ENCODE results near the gene LY86. TPM values are rescaled to one million over a fixed set of nuclear protein-coding genes. Genes with fewer than 3 reads are reported as not detected.

LY86 gene
- total and polyA plus RNA-seq, 2 donors (not counting 1 experiment from before 2014, with no cell fraction given), result not detected

GRCh38 chr6:6557504-6557839 is 31.0 kb upstream of the LY86 start:
- Histone ChIP-seq H4K20me1 (ENCODE audit: control insufficient read depth, extremely low read depth, insufficient read depth, low read length) (no peaks in the 10 kb centered on the region), H3K4me3 (replicated peaks in 1 of 4; ENCODE audit: control extremely low read depth in 1 of 4, insufficient read depth in 1 of 4, low read depth in 3 of 4, low read length in 4 of 4) (no peak overlapping the region), H3K79me2 (ENCODE audit: control insufficient read depth, insufficient read depth, low read length) (no peaks in the 10 kb centered on the region), H3K27me3 (ENCODE audit: control insufficient read depth, insufficient read depth, low read length) (no peaks in the 10 kb centered on the region), H2AFZ (ENCODE audit: low read length) (no peak overlapping the region), H3K4me1 (ENCODE audit: control insufficient read depth, extremely low read depth, insufficient read depth, low read length) (no peaks in the 10 kb centered on the region), H3K9ac (ENCODE audit: insufficient read depth, low read length) (no peak overlapping the region), H3K4me2 (ENCODE audit: extremely low read depth, insufficient read depth, low read length) (no peak overlapping the region), H3K27ac (ENCODE audit: insufficient read depth, low read length) (no peak overlapping the region), H3K36me3 (ENCODE audit: control insufficient read depth, insufficient read depth, low read length) (no peaks in the 10 kb centered on the region), H3K9me3 (ENCODE audit: control insufficient read depth, insufficient read depth, low read depth, low read length) (no peaks in the 10 kb centered on the region)
- TF ChIP-seq EZH2 (IDR thresholded peaks at IDR 0.05; ENCODE audit: low read length, missing control alignments), result no peak
- no peak for DNase-seq (ENCODE audit: low read depth in 2 of 2)

- Histone ChIP-seq H3K4me1 (ENCODE audit: control insufficient read depth, extremely low read depth, insufficient read depth, low read length) (no peaks in the 10 kb centered on the region), H3K9ac (ENCODE audit: insufficient read depth, low read length) (no peak overlapping the region), H3K79me2 (ENCODE audit: control insufficient read depth, insufficient read depth, low read length) (no peaks in the 10 kb centered on the region), H3K27ac (ENCODE audit: insufficient read depth, low read length) (no peak overlapping the region), H3K27me3 (ENCODE audit: control insufficient read depth, insufficient read depth, low read length) (no peaks in the 10 kb centered on the region), H4K20me1 (ENCODE audit: control insufficient read depth, extremely low read depth, insufficient read depth, low read length) (no peaks in the 10 kb centered on the region), H2AFZ (ENCODE audit: low read length) (no peak overlapping the region), H3K4me2 (ENCODE audit: extremely low read depth, insufficient read depth, low read length) (no peak overlapping the region), H3K4me3 (replicated peaks in 1 of 4; ENCODE audit: control extremely low read depth in 1 of 4, insufficient read depth in 1 of 4, low read depth in 3 of 4, low read length in 4 of 4) (no peak overlapping the region), H3K9me3 (ENCODE audit: control insufficient read depth, insufficient read depth, low read depth, low read length) (no peaks in the 10 kb centered on the region), H3K36me3 (ENCODE audit: control insufficient read depth, insufficient read depth, low read length) (no peaks in the 10 kb centered on the region)
- TF ChIP-seq EZH2 (IDR thresholded peaks at IDR 0.05; ENCODE audit: low read length, missing control alignments) (no peak), CTCF (conservative IDR thresholded peaks at IDR 0.05 in 1 of 2, IDR thresholded peaks at IDR 0.05 in 1 of 2; ENCODE audit: low read depth in 1 of 2, low read length in 2 of 2) (no peak)
- no peak for DNase-seq (ENCODE audit: low read depth in 2 of 2)
Observed at GRCh38 chr6:6557886-6558285, 30.6 kb upstream of the LY86 start.

GRCh38 chr6:6559994-6560570 is 28.4 kb upstream of the LY86 start:
- H3K27me3 ChIP-seq (ENCODE audit: control insufficient read depth, insufficient read depth, low read length), result no peaks in the 10 kb centered on the region
- no peak for DNase-seq (ENCODE audit: low read depth in 2 of 2)
- H2AFZ ChIP-seq (ENCODE audit: low read length), result no peak overlapping the region
- no peaks in the 10 kb centered on the region for H3K9me3 ChIP-seq (ENCODE audit: control insufficient read depth, insufficient read depth, low read depth, low read length)
- H3K27ac ChIP-seq (ENCODE audit: insufficient read depth, low read length), result no peak overlapping the region
- H3K4me1 ChIP-seq (ENCODE audit: control insufficient read depth, extremely low read depth, insufficient read depth, low read length), result no peaks in the 10 kb centered on the region
- no peaks in the 10 kb centered on the region for H3K79me2 ChIP-seq (ENCODE audit: control insufficient read depth, insufficient read depth, low read length)
- H3K4me3 ChIP-seq (replicated peaks in 1 of 4; ENCODE audit: control extremely low read depth in 1 of 4, insufficient read depth in 1 of 4, low read depth in 3 of 4, low read length in 4 of 4), result no peak overlapping the region
- H3K36me3 ChIP-seq (ENCODE audit: control insufficient read depth, insufficient read depth, low read length), result no peaks in the 10 kb centered on the region
- no peak overlapping the region for H3K4me2 ChIP-seq (ENCODE audit: extremely low read depth, insufficient read depth, low read length)
- no peaks in the 10 kb centered on the region for H4K20me1 ChIP-seq (ENCODE audit: control insufficient read depth, extremely low read depth, insufficient read depth, low read length)
- no peak overlapping the region for H3K9ac ChIP-seq (ENCODE audit: insufficient read depth, low read length)
- no peak for TF ChIP-seq CTCF (conservative IDR thresholded peaks at IDR 0.05 in 1 of 2, IDR thresholded peaks at IDR 0.05 in 1 of 2; ENCODE audit: low read depth in 1 of 2, low read length in 2 of 2)
- TF ChIP-seq EZH2 (IDR thresholded peaks at IDR 0.05; ENCODE audit: low read length, missing control alignments), result no peak
